Prostate gland (tissue), 2 donors: ENCODE measurements around the gene ST6GALNAC5.

Source experiments
- CTCF ChIP-seq, 4 experiments: fragments of 200-600 bp in 2 of 4; fragments of 450-650 bp in 2 of 4; sonication (generic) in 2 of 4; IDR thresholded peaks; 1 replicate in 3 of 4; 2 replicates in 1 of 4; pipeline ENCODE4 v1.5.1; 2016 to 2019; ENCODE audit warnings: antibody characterized with exemption in 4 of 4, mild to moderate bottlenecking in 2 of 4, moderate library complexity in 2 of 4
- POLR2A ChIP-seq: fragments of 450-650 bp; IDR thresholded peaks from one replicate; pipeline ENCODE4 v1.6.1; 2016; ENCODE audit warnings: antibody characterized with exemption, mild to moderate bottlenecking
- POLR2AphosphoS5 ChIP-seq: sonication (generic); formaldehyde crosslinking; IDR thresholded peaks from one replicate; pipeline ENCODE4 v1.6.1; 2017; ENCODE audit warnings: antibody characterized with exemption

GRCh38 chr1:77018761-77019160, 151.5 kb downstream of the ST6GALNAC5 start:
- TF ChIP-seq CTCF (IDR thresholded peaks at IDR 0.05) (no peak), POLR2A (no peak), POLR2AphosphoS5 (no peak)
